PC-9 (cell line): ENCODE data around the gene OR6B2.

Experiments
- CTCF ChIP-seq: fragments of 200-600 bp; sonication (generic); conservative IDR thresholded peaks from 2 replicates; pipeline ENCODE4 v1.6.1; 2017; ENCODE audit warnings: mixed run types, antibody characterized with exemption, mild to moderate bottlenecking, moderate library complexity
- EZH2 ChIP-seq: fragments of 200-600 bp; sonication (generic); IDR thresholded peaks from 2 replicates; pipeline ENCODE4 v1.8.0; 2017; ENCODE audit warnings: antibody characterized with exemption, low read depth

- TF ChIP-seq CTCF (no peak), EZH2 (no peak)
Measured at GRCh38 chr2:240055177-240055917, 25.1 kb upstream of the OR6B2 start.
